Measurements from ENCODE around the gene LPIN2.

The LPIN2 gene

GRCh38 chr18:2966560-2966959, 46.4 kb downstream of the LPIN2 start:
- Histone ChIP-seq H3K9me3 (ENCODE audit: control insufficient read depth in 1 of 2, low read length in 2 of 2) (no peaks in the 10 kb centered on the region), H3K4me1 (ENCODE audit: control insufficient read depth in 1 of 2, insufficient read depth in 2 of 2, low read length in 2 of 2) (peaks cover 12 to 33% of the 10 kb centered on the region in 2 donors), H3K27ac (ENCODE audit: low read length) (no peak overlapping the region), H3K36me3 (ENCODE audit: control insufficient read depth in 1 of 2, insufficient read depth in 2 of 2, low read length in 2 of 2) (no peaks in the 10 kb centered on the region), H3K4me3 (ENCODE audit: low read depth in 1 of 2, low read length in 2 of 2) (no peak overlapping the region), H3K27me3 (ENCODE audit: low read depth, low read length) (no peaks in the 10 kb centered on the region)

GRCh38 chr18:2965797-2966196, 47.1 kb downstream of the LPIN2 start:
- no peak overlapping the region for H3K27ac ChIP-seq (ENCODE audit: low read length)
- H3K9me3 ChIP-seq (ENCODE audit: control insufficient read depth in 1 of 2, low read length in 2 of 2) = no peaks in the 10 kb centered on the region
- peaks cover 12 to 36% of the 10 kb centered on the region in 2 donors for H3K4me1 ChIP-seq (ENCODE audit: control insufficient read depth in 1 of 2, insufficient read depth in 2 of 2, low read length in 2 of 2)
- no peak overlapping the region for H3K4me3 ChIP-seq (ENCODE audit: low read depth in 1 of 2, low read length in 2 of 2)
- H3K27me3 ChIP-seq (ENCODE audit: low read depth, low read length) = no peaks in the 10 kb centered on the region
- H3K36me3 ChIP-seq (ENCODE audit: control insufficient read depth in 1 of 2, insufficient read depth in 2 of 2, low read length in 2 of 2) = no peaks in the 10 kb centered on the region

GRCh38 chr18:2964361-2965010, 48.5 kb downstream of the LPIN2 start:
- Histone ChIP-seq H3K27me3 (ENCODE audit: low read depth, low read length) (no peaks in the 10 kb centered on the region), H3K4me3 (ENCODE audit: low read depth in 1 of 2, low read length in 2 of 2) (no peak overlapping the region), H3K27ac (ENCODE audit: low read length) (no peak overlapping the region), H3K4me1 (ENCODE audit: control insufficient read depth in 1 of 2, insufficient read depth in 2 of 2, low read length in 2 of 2) (peaks cover 13 to 31% of the 10 kb centered on the region in 2 donors), H3K9me3 (ENCODE audit: control insufficient read depth in 1 of 2, low read length in 2 of 2) (no peaks in the 10 kb centered on the region), H3K36me3 (ENCODE audit: control insufficient read depth in 1 of 2, insufficient read depth in 2 of 2, low read length in 2 of 2) (no peaks in the 10 kb centered on the region)

Data from muscle layer of duodenum (tissue), 2 donors.